GM19240 (cell line): Measurements from ENCODE around the gene COLQ.
"Not testable (repeated sequence)": the region's sequence is repeated elsewhere in the genome, so short reads cannot be mapped to it uniquely, and the experiment has no call there.

Experiments
- DNase-seq: peaks from one replicate; pipeline ENCODE4 v3.0.0; 2011; ENCODE audit warnings: low spot score; ENCODE audit not compliant: insufficient read length

The COLQ gene

DNA sequence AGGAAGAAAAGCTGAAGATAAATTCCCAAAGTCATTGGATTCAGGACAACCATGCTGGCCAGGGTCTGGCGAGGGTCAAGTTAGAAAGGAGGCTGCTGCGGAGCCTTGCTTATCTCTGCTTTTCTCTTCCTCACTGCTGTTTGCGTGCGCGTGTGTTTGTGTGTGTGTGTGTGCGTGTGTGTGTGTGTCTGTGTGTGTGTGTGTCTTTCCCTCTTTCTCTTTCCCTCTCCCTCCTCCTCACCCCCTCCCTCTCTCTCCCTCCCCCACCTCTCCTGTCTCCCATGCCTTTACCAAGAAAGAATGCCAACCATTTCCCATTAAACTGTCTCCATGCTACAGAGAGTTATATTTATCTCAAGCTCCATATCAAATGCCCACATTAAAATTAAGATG, at the start of gene COLQ:
TSS of gene COLQ (minus strand) at position 134 of the 393 bp plus-strand sequence. CDS start at position 53, 81 bp downstream.
- DNase-seq: no peak

DNA sequence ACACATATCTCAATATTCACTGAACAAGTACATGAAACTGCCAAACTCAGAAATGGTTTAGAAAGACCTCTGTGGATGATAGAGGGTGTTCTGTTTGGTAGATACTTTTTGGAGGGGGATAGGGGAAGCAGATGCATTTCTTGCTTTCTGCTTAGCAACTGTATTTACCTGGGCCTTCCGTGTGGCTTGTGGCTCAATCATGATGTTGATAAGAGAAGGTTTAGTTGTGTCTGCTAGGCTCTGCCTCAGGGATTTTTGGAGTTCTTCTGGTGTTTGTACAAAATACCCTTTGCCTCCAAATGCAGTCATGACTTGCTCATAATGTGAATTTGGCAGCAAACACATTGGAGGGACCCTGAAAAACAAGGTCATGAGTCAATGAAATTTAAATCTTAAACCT, 41.7 kb upstream of the COLQ start:
- no peak for DNase-seq

DNA sequence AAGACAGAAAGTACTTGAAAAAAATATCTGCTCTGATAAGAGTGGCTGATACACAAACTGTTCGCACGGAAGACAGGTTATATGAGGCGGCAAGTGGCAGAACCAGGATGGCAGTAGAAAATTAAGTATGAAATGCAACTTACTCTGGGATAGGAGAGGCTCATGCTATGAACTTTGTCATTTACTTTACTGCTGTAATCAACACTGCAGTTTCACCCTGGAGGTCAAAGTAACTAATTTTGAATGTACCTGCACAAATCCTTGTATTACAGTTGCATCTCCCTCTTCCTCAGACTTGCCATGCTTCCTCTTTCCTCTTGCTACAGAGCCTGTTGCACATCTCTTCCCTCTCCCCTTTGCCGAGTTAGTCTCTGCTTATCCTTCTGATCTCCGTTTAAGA, 41.1 kb upstream of the COLQ start:
- DNase-seq: no peak

DNA sequence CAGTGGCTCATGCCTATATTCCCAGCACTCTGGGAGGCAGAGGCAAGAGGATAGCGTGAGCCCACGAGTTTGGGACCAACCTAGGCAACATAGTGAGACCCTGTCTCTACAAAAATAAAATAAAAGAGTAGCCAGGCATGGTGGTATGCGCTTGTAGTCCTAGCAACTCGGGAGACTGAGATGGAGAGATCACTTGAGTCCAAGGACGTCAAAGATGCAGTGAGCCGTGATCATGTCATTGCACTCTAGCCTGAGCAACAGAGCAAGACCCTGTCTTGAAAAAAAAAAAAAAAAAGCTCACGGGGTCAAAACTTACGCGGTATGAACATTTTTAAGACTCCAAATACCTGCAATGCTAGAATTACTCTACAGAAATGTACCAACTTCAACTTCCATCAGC, 37.1 kb upstream of the COLQ start:
- DNase-seq: no peak

DNA sequence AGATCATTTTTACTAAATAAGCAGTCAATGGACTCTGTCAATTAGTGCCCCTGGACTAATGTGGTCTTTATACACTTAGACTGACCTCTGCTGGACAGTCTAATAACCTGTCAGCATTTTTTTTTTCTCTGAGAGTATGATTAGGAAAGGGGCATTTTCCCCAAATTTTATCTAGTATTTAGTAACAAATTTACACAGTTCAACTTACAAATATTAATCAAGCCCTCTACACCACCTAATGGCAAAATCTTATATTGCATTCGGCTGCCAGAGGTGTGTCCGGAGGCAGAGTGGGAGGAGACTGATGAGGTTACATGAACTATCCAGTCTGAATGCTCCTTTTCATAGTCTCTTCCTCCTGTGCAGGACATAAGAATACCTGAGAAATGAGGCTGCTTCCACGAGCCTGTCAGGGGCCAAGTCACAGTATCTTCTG, 36.0 kb upstream of the COLQ start:
- DNase-seq: peak; percentile 4

DNA sequence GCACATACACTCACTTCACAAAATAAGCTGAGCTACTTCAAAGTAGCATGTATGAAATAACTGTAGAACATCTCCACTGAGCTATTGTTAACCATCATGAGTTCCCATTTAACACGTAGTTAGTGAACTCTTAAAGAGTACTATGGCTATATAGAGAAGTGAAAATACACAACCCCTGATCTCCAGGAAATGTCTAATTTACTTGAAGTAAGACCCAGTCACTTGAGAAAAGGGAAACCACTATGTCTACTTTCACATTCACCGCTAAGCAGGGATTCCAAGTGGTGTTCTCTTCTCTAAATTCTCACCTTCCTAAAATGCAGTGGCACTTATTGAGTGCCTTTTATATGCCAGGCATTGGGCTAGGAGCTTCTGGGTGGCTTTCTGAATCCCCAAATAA, 35.0 kb upstream of the COLQ start:
- DNase-seq: peak; percentile 8

DNA sequence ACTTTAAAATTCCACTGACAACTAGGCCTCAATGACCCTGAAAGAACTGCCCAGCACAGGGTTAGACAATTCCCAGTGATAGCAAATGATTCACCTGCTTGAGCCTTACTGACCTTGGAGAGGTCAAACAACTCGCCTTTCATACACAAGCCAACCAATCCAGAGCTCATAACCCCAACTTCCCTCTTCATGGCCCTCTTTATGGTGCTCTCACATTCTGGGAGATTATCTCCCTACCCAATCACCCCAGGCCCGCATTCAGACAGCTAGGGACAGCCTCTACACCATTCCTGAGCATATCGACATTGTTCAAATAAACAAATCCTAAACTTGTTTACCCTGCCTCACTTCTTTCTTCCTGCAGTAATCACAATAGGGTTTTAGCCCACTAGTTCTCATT, 32.2 kb upstream of the COLQ start:
- no peak for DNase-seq

DNA sequence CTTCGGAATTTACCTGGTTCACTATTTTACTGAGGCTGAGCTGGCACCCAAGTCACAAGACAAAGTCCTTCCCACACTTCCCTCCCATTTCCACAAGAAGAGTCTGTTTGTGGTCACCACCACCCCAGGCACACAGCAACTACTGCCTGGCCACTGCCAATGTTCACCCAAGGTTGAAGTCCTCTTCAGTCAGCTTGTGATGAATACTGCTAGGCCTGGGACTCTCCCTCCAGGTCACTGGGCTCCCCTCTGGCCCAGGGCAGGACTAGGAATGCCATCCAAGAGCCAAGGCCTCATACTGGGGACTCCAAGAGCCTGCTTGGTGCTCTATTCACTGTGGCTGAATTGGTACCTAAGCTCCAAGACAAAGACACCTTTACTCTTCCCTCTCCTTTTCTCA, 30.4 kb upstream of the COLQ start:
- no peak for DNase-seq

DNA sequence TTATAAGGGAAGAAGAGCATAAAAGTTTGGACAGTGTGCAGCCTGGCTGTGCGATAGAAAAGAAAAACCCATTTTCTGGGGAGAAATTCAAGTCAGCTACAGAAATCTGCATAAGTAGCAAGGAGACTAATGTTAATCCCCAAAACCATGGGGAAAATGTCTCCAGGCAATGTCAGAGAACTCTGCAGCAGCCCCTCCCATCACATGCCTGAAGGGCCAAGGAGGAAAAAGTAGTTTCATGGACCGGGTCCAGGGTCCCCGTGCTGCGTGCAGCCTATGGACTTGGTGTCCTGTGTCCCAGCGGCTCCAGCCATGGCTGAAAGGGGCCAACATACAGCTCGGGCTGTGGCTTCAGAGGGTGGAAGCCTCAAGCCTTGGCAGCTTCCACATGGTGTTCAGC, 28.3 kb upstream of the COLQ start:
- DNase-seq: no peak

DNA sequence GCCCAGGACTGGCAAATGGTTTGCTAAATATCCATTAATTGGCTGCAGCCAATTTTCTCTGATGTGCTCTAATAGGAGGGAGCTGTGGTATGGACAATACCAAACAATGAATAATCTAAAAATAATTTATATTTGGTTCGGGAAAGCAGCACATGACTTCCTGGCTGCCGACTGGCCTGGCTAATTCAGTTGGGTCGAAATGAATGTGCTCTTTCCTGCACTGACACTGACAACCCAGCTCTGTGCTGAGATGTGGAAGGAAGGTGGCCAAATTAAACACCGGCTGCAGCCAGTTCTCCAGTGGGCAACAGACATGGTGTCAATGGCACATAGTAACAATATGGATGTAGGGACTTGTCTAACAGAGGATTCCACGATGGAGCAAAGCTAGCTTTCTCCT, 21.1 kb upstream of the COLQ start:
- no peak for DNase-seq

DNA sequence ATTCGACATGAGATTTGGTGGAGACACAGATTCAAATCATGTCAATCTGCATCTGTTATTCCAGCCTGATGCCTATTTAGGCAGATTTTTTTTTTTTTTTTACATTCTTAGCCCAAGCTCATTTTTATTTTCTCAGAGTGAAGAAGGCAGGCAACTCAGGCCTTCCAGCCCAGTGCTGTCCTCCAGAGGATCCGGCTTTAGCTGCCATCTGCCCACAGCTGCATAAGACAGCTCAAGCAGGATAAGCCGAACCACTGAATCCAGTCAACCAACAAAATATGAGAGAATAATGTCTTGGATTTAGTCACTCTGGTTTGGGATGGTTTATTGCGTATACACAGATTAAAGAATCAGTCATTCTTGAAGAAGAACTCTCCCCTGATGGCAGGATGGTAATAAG, 19.9 kb upstream of the COLQ start:
- DNase-seq: no peak

DNA sequence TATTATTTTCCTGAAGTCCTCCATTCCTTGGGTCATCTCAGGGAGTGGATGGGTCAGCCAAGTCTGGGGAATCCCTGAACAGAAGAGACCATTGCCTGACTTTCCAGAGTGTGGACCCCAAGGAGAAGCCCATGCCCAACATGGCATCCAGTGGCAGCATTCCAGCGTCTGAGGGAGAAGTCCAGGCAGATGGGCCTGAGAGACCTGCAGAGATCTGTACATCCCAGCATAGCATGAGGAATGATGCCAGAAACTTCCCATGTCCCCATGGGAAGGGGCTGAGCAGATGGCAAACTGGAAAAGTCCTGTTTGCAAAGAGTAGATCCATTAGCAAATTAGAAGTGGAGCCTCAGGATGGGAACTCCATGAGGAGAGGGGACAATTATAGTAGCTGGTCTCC, 17.6 kb upstream of the COLQ start:
- no peak for DNase-seq

DNA sequence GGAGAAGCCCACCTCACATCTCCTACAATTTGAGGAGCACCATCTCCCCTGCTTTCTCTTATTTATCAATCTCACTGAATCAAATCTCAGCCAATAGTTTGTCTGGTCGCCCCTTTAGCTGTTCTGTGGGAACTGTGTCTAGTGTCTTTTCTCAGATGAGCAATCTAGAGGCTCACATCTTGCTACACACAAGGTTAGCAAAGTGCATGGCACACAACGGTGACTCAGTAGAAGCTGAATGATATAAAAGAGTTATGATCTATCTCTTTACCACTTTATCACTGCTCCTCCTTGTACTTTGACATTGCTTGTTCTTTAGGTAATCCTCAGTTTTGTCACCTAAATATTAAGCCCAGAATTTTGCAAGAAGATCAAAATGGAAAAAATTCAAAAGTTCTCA, 16.8 kb upstream of the COLQ start:
- DNase-seq: no peak

DNA sequence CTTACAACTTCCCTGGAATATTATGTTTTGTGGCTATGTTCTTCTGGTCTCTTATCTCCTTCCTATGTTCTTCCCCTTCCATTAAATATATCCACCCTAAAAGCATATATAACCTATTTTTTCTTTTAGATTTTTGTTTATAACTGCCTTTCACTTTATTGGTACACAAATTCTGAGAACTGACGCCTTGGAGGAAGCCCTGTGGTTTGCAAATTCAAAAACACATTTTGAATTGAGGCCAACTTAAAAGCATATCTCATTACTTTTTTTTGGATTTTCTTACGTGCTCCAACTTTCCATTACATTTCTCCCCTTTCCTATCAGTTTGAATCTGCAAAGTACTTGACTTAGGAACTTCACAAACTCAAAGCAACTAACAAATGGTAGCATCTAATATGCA, 15.3 kb upstream of the COLQ start:
- no peak for DNase-seq

DNA sequence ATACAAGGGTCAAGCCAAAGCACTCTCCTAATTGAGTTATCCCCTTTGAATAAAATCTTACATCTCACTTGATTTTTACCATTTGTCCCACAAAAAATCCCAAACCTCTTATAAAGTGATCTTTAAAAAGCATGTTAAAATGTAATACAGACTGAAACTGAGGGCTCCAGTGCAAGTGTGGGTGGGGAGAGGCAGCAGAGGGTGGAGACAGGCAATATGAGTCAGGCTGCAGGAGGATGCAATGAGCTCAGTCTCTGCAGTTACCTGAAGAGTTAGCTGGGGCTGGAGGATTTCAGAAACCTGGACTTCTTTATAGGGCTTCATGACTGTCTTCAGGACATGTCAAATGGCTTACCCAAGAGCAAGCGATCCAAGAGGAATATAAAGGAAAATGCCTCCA, 14.2 kb upstream of the COLQ start:
- DNase-seq: no peak

DNA sequence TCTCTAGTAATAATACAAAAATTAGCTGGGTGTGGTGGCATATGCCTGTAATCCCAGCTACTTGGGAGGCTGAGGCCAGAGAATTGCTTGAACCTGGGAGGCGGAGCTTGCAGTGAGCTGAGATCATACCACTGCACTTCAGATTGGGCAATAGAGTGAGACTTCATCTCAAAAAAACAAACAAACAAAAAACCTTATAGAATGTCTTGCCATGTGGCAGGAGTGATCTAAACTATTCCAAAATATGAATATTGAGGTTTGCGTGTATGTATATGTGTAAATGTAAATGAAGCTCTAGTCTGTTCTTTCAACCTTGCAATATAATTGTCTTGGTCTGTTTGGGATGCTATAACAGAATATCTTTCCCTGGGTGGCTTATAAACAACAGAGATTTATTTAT, 11.1 kb upstream of the COLQ start:
- DNase-seq: not testable (repeated sequence)

DNA sequence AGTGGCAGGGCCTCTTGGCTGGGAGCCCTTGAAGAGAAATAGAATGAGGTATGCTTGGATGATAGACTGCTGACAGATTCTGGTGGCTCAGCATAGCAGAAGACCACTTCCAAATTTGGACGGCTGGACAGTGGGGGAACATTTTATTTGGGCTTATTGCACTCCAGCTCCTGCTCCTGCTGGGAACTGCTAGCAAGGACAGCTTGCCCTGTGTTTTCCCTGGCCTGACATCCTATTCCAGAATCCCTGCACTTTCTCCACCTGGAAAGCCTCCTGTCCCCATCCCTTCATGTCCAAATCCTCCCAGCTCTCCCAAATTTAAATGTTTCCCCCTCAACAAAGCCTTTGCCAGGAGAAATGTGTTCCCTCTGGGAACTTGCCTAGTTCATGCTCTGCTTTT, 9.8 kb upstream of the COLQ start:
- DNase-seq: no peak

DNA sequence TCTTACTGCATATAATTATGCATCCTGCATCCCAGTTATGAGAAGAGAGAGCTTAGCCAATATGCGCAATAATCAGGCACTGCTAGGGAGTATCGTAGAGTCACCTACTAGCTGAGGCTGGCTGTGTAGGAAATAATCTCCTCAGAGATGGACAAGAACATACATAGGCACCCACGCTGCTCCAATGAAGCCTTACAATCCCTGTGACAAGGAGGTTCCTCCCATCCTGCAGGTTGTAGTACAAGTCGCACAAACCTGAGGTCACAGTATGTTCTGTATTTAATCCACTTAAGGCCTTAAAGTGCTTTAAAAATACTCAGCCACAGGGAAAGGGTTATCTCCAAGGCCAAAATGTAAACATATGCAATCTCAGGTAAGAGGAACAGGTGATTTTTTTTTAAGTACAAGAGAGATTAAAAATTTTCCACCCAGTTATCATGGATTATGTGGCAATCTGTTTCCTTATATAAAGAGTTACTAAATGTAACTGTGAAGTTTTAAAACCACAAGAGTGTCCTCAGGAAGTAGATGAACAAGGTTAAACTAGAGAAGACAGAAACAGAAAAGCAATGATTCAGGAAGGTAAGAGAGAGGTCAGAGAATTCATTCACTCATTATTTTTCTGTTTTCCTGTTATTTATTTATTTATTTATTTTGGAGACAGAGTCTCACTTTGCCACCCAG, 7.5 kb upstream of the COLQ start:
- no peak for DNase-seq

DNA sequence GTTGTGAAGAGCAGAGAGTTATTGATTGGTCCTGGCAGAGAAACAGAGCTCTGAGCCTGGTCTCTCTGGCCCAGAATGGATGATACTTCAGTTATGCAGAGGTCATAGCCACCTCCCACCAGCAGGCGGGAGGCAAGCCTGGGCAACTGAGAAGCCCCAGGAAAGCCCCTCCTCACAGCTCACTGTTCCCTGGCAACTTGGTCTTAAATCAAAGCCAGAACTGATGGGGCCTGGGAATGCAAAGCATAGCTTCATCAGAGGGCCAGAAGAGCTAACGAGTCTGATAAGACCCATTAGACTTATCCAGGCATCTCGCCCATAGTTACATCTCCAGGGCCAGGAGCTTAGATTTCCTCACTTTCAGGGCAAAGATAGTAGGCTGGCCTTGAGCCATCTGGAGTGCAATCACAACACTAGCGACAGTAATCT, 5.5 kb upstream of the COLQ start:
- peak; percentile 19 for DNase-seq

DNA sequence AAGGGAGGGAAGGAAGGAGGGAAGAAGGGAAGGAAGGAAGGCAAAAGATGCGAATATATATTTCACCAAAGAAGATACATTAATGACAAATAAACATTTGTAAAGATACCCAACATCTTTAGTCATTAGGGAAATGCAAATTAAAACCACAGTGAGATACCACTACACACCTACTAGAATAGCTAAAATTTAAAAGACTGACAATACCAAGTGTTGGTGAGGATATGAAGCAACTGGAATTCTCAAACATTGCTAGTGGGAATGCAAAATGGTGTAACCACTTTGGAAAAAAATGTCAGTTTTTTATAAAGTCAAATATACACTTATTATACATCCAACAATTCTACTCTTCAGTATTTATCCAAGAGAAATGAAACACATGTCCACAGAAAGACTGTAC, 4.3 kb upstream of the COLQ start:
- DNase-seq: no peak

DNA sequence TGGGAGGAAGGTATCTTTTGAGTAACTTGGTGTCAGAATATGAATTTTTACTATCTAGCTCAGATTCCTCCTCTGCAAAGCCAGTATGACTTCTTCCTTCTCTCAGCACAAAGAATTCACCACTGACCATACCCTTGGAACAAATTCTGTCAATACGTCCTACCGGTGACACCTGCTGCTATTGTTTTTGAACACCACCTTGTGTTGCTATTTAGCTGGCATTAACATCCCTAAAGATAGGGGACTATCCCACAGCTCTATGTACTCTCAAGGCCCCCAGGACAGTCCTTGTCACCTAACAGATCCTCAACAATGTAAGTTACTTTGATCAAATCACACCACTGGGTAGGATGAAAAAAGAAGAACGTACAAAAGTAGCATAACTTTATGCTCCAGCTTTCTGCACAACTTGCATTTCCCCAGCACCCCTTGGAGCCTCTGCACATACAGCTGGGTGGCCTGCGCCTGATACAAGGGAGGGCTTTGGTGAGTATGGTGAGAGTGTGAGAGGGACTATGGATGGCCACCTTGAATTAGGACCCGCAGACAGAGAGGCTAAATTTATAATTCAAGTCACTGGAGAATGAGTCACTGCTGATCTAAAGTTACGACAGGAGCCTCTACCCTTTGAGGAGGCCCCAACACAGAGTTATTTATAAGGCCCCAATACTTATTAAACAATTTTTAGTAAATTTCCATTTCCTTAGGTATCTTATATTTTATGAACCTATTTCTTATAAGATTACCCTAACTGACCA, 2.3 kb upstream of the COLQ start:
- DNase-seq: no peak

DNA sequence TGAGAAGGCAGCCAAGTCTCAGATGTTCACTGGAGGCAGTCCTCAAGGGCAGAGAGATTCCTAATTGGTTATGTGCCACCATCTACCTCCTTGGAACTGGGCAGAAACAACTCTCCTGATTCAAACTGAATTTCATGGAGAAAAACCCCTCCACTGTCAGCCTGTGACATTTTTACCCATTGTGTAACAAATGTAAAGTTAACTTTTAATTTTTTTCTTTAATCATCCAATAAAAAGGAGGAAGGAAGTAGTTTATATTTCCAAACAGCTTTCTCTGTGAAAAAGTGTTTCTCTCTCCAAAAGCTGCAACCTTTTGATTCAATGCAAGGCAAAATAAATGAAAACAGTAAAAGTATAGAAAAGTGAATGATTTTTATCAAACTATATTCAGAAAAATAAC, 510 bp upstream of the COLQ start:
- DNase-seq: no peak
